GM12878 (cell line): ENCODE results near the gene EFHD1. TPM values are rescaled to one million over a fixed set of nuclear protein-coding genes. Genes with fewer than 3 reads are reported as not detected.

ENCODE experiments used
- ATAC-seq: fragments of 200-7000 bp; cut with Tn5 transposase; 3 replicates; pipeline ENCODE4 v1.9.1; 2020; ENCODE audit warnings: mild to moderate bottlenecking, moderate library complexity
- BruUV-seq: library from RNA; stranded (reverse); fragments of 400-500 nt; replicated peaks from 2 replicates; lab custom pipeline; 2021; lab: Mats Ljungman, UMichigan
- CTCF ChIA-PET: fragments of 300-600 bp; sonication (Branson Sonifier 250); formaldehyde crosslinking; extraction: SDS; loops from one replicate; lab custom pipeline; 2021; ENCODE audit warnings: inconsistent platforms; lab: Yijun Ruan, JAX
- POLR2A ChIA-PET: fragments of 350-600 bp; formaldehyde crosslinking; extraction: SDS; loops from one replicate; lab custom pipeline; 2021; ENCODE audit warnings: inconsistent platforms; lab: Charles Lee
- RAD21 ChIA-PET: fragments of 300-600 bp; sonication (Branson Sonifier 250); formaldehyde crosslinking; loops from one replicate; lab custom pipeline; 2023; ENCODE audit warnings: antibody characterized with exemption; ENCODE audit not compliant: unreplicated experiment; lab: Charles Lee
- SMC1A ChIA-PET: fragments of 300-600 bp; sonication (Branson Sonifier 250); formaldehyde crosslinking; loops from one replicate; lab custom pipeline; 2023; ENCODE audit not compliant: unreplicated experiment, uncharacterized antibody; lab: Charles Lee
- DNase-seq: peaks from one replicate; pipeline ENCODE4 v3.0.0-alpha.2; 2011; ENCODE audit warnings: low read depth, low spot score
- FAIRE-seq: peaks from 3 replicates; lab custom pipeline; 2011; peaks lifted over from hg19 to GRCh38; lab: Jason Lieb, UNC
- H2AFZ ChIP-seq: 2 replicates; pipeline ENCODE4 v1.6.0; 2011; ENCODE audit warnings: low read depth, low read length, control low read depth; ENCODE audit not compliant: control insufficient read depth
- H3K27ac ChIP-seq: 2 replicates; pipeline ENCODE4 v1.5.1; 2011; ENCODE audit warnings: control low read depth; ENCODE audit not compliant: control insufficient read depth, insufficient read depth
- H3K27me3 ChIP-seq, 2 experiments: replicated peaks in 1 of 2; 2 replicates each; pipeline versions ENCODE4 v1.6.0 to v1.6.1; 2011; ENCODE audit warnings: low read length in 1 of 2; ENCODE audit not compliant: control insufficient read depth in 2 of 2, insufficient read depth in 2 of 2
- H3K36me3 ChIP-seq, 2 experiments: 2 replicates each; pipeline ENCODE4 v1.5.1; 2011; ENCODE audit warnings: low read length in 1 of 2; ENCODE audit not compliant: control insufficient read depth in 2 of 2, insufficient read depth in 2 of 2
- H3K4me1 ChIP-seq: 2 replicates; pipeline ENCODE4 v1.6.1; 2011; ENCODE audit warnings: mild to moderate bottlenecking, low read length, moderate library complexity, mixed read lengths; ENCODE audit not compliant: control insufficient read depth, insufficient read depth
- H3K4me2 ChIP-seq: 2 replicates; pipeline ENCODE4 v1.6.0; 2011; ENCODE audit warnings: control low read depth; ENCODE audit not compliant: control insufficient read depth, insufficient read depth
- H3K4me3 ChIP-seq: fragments of 200-600 bp; sonication (generic); 2 replicates; pipeline ENCODE4 v1.5.1; 2016
- H3K79me2 ChIP-seq: 2 replicates; pipeline ENCODE4 v1.6.0; 2011; ENCODE audit warnings: low read length; ENCODE audit not compliant: control insufficient read depth, insufficient read depth
- H3K9ac ChIP-seq: 2 replicates; pipeline ENCODE4 v1.8.0; 2011; ENCODE audit warnings: low read length, control low read depth, mixed read lengths; ENCODE audit not compliant: control insufficient read depth, insufficient read depth
- H3K9me3 ChIP-seq: replicated peaks from 3 replicates; pipeline ENCODE4 v1.5.1; 2011; ENCODE audit warnings: mild to moderate bottlenecking, low read length; ENCODE audit not compliant: control insufficient read depth, insufficient read depth
- H4K20me1 ChIP-seq: 2 replicates; pipeline ENCODE4 v1.6.0; 2011; ENCODE audit not compliant: control insufficient read depth, insufficient read depth
- ATF7 ChIP-seq: fragments of 450-650 bp; IDR thresholded peaks from 2 replicates; pipeline ENCODE4 v1.6.1; 2016; ENCODE audit warnings: low read depth, mild to moderate bottlenecking
- BACH1 ChIP-seq: fragments of 450-650 bp; IDR thresholded peaks from 2 replicates; pipeline ENCODE4 v1.6.1; 2017; ENCODE audit warnings: mild to moderate bottlenecking, borderline replicate concordance
- BCLAF1 ChIP-seq: fragments of 450-650 bp; IDR thresholded peaks from 2 replicates; pipeline ENCODE4 v1.6.1; 2017; ENCODE audit warnings: antibody characterized with exemption, mild to moderate bottlenecking, moderate library complexity
- IKZF2 ChIP-seq, 2 experiments: fragments of 450-650 bp; IDR thresholded peaks; 2 replicates each; pipeline ENCODE4 v1.6.1; 2017; ENCODE audit warnings: mild to moderate bottlenecking in 2 of 2, moderate library complexity in 2 of 2
- NKRF ChIP-seq: fragments of 450-650 bp; conservative IDR thresholded peaks from 2 replicates; pipeline ENCODE4 v1.6.1; 2017; ENCODE audit warnings: mild to moderate bottlenecking, moderate library complexity
- ZNF217 ChIP-seq: fragments of 450-650 bp; IDR thresholded peaks from 2 replicates; pipeline ENCODE4 v1.6.1; 2017; ENCODE audit warnings: antibody characterized with exemption, mild to moderate bottlenecking
- ZNF687 ChIP-seq: fragments of 450-650 bp; IDR thresholded peaks from 2 replicates; pipeline ENCODE4 v1.6.1; 2017; ENCODE audit warnings: mild to moderate bottlenecking, moderate library complexity
- WGBS: methylation state at CpG from one replicate; pipeline ENCODE4 v1.1.6; 2016; ENCODE audit warnings: low lambda C conversion rate; ENCODE audit not compliant: insufficient replicate concordance, insufficient coverage; ENCODE audit errors: missing lambda C conversion rate; 5-methylcytosine and 5-hydroxymethylcytosine counted together
- in situ Hi-C: fragments of 300-500 bp; cut with MboI; formaldehyde crosslinking; loops from 9 replicates; pipeline ENCODE4 v1.14.3; 2018; ENCODE audit warnings: mixed read lengths
- intact Hi-C: fragments of 100-400 bp; cut with micrococcal nuclease; formaldehyde crosslinking; loops from one replicate; pipeline ENCODE4 v1.14.2; 2022; ENCODE audit not compliant: unreplicated experiment
- polyA plus RNA-seq, 11 experiments: library from polyadenylated mRNA; depleted of rRNA in 4 of 11; unstranded in 6 of 11; stranded (reverse) in 5 of 11; fragments of >200 nt; fragmentation: Nextera tagmentation in 4 of 11; fragmentation: Illumina TruSeq in 1 of 11; extraction: Ambion mirVana in 4 of 11; extraction: Trizol in 1 of 11; gene quantifications; 1 replicate in 1 of 11; 2 replicates in 10 of 11; pipeline versions ENCODE4 v1.2.1 to v1.2.3, GENCODE V29; 2011 to 2016; ENCODE audit warnings: inconsistent platforms in 2 of 11, missing spikeins in 2 of 11, low read depth in 1 of 11
- total RNA-seq, 4 experiments: library from RNA; depleted of rRNA in 3 of 4; stranded (reverse); fragments of >200 nt in 3 of 4; fragmentation: Illumina TruSeq in 1 of 4; extraction: Trizol in 1 of 4; gene quantifications; 2 replicates each; pipeline versions ENCODE4 v1.2.1 to v1.2.3, GENCODE V29; 2013 to 2021

EFHD1 gene
- total and polyA plus RNA-seq, 10 of the 15 experiments (the other 5 are each of a cell fraction or from before 2014, with no cell fraction given): 0.07 TPM; not detected in 9

- no peak for DNase-seq
- H3K4me1 ChIP-seq: no peaks in the 10 kb centered on the region
- H2AFZ ChIP-seq: no peak overlapping the region
- no peak overlapping the region for H3K27ac ChIP-seq
- H3K79me2 ChIP-seq: no peaks in the 10 kb centered on the region
- no TSS peak for BruUV-seq
- H3K4me3 ChIP-seq: no peak overlapping the region
- WGBS: 35% methylated on average over 8 of the region's 8 CpGs
- no peaks in the 10 kb centered on the region for H3K9me3 ChIP-seq
- ChIA-PET POLR2A (no interaction called here), SMC1A (no interaction called here)
- H4K20me1 ChIP-seq: no peaks in the 10 kb centered on the region
- no peak for TF ChIP-seq ZNF687
- TF ChIP-seq, all 136 proteins: peak for 0
- no peaks in the 10 kb centered on the region for H3K36me3 ChIP-seq
- no peak overlapping the region for H3K4me2 ChIP-seq
- H3K27me3 ChIP-seq: no peaks in the 10 kb centered on the region; a peak in 1 of 4 replicates
- FAIRE-seq (no peak), ATAC-seq (no peak)
- ChIA-PET RAD21 (no interaction called here), CTCF (no interaction called here)
- in situ Hi-C loops (no loop called here), intact Hi-C loops (no loop called here)
- H3K9ac ChIP-seq: no peak overlapping the region
These were observed 13.9 kb downstream of the EFHD1 start for GRCh38 chr2:232647261-232647660.

GRCh38 chr2:232649033-232649432 is 15.6 kb downstream of the EFHD1 start:
- H3K4me2 ChIP-seq: no peak overlapping the region
- WGBS: 48% methylated on average over 11 of the region's 11 CpGs
- no peak overlapping the region for H3K4me3 ChIP-seq
- no peaks in the 10 kb centered on the region for H3K36me3 ChIP-seq
- no peak overlapping the region for H3K9ac ChIP-seq
- H3K27me3 ChIP-seq: no peaks in the 10 kb centered on the region; a peak in 1 of 4 replicates
- SMC1A ChIA-PET: no interaction called here
- DNase-seq (no peak), FAIRE-seq (no peak), ATAC-seq (no peak)
- RAD21 ChIA-PET: no interaction called here
- CTCF ChIA-PET: no interaction called here
- POLR2A ChIA-PET: no interaction called here
- no TSS peak for BruUV-seq
- H3K79me2 ChIP-seq: no peaks in the 10 kb centered on the region
- H4K20me1 ChIP-seq: no peaks in the 10 kb centered on the region
- intact Hi-C loops (no loop called here), in situ Hi-C loops (no loop called here)
- no peaks in the 10 kb centered on the region for H3K4me1 ChIP-seq
- H2AFZ ChIP-seq: no peak overlapping the region
- no peaks in the 10 kb centered on the region for H3K9me3 ChIP-seq
- H3K27ac ChIP-seq: no peak overlapping the region
- TF ChIP-seq IKZF2 (IDR thresholded peaks at IDR 0.05) (no peak), ATF7 (no peak), BCLAF1 (no peak), NKRF (no peak), ZNF217 (no peak), BACH1 (no peak)
